HepG2 (cell line): ENCODE results near the gene INAFM1. TPM values are rescaled to one million over a fixed set of nuclear protein-coding genes. Genes with fewer than 3 reads are reported as not detected.
A peak's percentile ranks its signal among the peaks of the same experiment; 100 is the strongest.
"Not testable (repeated sequence)": the region's sequence is repeated elsewhere in the genome, so short reads cannot be mapped to it uniquely, and the experiment has no call there.

Experiments used
- ATAC-seq: fragments of 200-7000 bp; cut with Tn5 transposase; 3 replicates; pipeline ENCODE4 v1.9.1; 2020; ENCODE audit warnings: mild to moderate bottlenecking, moderate library complexity
- BruUV-seq: library from RNA; stranded (reverse); fragments of 400-500 nt; replicated peaks from 2 replicates; lab custom pipeline; 2021; lab: Mats Ljungman, UMichigan
- CTCF ChIA-PET: fragments of 300-600 bp; formaldehyde crosslinking; extraction: SDS; loops from one replicate; lab custom pipeline; 2021; ENCODE audit warnings: low total read pairs, inconsistent platforms, low intra/inter-chr PET ratio; lab: Yijun Ruan, JAX
- POLR2A ChIA-PET: fragments of 350-600 bp; sonication (Branson Sonifier 250); formaldehyde crosslinking; loops from one replicate; lab custom pipeline; 2020; ENCODE audit warnings: antibody characterized with exemption, inconsistent platforms; lab: Yijun Ruan, JAX
- DNase-seq: peaks from one replicate; pipeline ENCODE4 v3.0.0-alpha.2; 2015; ENCODE audit warnings: low spot score
- FAIRE-seq: peaks from 3 replicates; lab custom pipeline; 2011; peaks lifted over from hg19 to GRCh38; lab: Jason Lieb, UNC
- H2AFZ ChIP-seq: one replicate; pipeline ENCODE4 v1.6.1; 2011; ENCODE audit warnings: low read length, inconsistent platforms
- H3K27ac ChIP-seq: fragments of 300-600 bp; 3 replicates; pipeline ENCODE4 v1.8.0; 2011; ENCODE audit warnings: mixed run types, mild to moderate bottlenecking, mixed read lengths, low read length, inconsistent platforms; ENCODE audit not compliant: insufficient read depth; ENCODE audit errors: extremely low read length
- H3K27me3 ChIP-seq, 2 experiments: fragments of 200-600 bp in 1 of 2; 2 replicates in 1 of 2; 3 replicates in 1 of 2; pipeline versions ENCODE4 v1.6.0 to v1.8.0; 2011; ENCODE audit warnings: low read length in 2 of 2, mild to moderate bottlenecking in 2 of 2, moderate library complexity in 2 of 2, inconsistent platforms in 1 of 2; ENCODE audit not compliant: insufficient read depth in 2 of 2, control insufficient read depth in 1 of 2
- H3K36me3 ChIP-seq, 2 experiments: fragments of 200-600 bp in 1 of 2; replicated peaks in 1 of 2; 2 replicates in 1 of 2; 3 replicates in 1 of 2; pipeline versions ENCODE4 v1.5.1 to v1.8.0; 2011; ENCODE audit warnings: low read length in 2 of 2, inconsistent platforms in 1 of 2; ENCODE audit not compliant: insufficient read depth in 2 of 2, control insufficient read depth in 1 of 2
- H3K4me1 ChIP-seq: 2 replicates; pipeline ENCODE4 v1.5.1; 2012; ENCODE audit warnings: low read length, inconsistent platforms; ENCODE audit not compliant: insufficient read depth
- H3K4me2 ChIP-seq: 2 replicates; pipeline ENCODE4 v1.6.0; 2011; ENCODE audit warnings: low read depth, low read length, inconsistent platforms
- H3K4me3 ChIP-seq, 3 experiments: fragments of 200-600 bp in 1 of 3; sonication (generic), shearing (Covaris generic) in 1 of 3; replicated peaks in 1 of 3; 2 replicates each; pipeline ENCODE4 v1.5.1; 2011 to 2016; ENCODE audit warnings: low read length in 3 of 3, inconsistent platforms in 2 of 3, low read depth in 2 of 3, mild to moderate bottlenecking in 2 of 3, control low read depth in 1 of 3, mixed read lengths in 1 of 3; ENCODE audit not compliant: insufficient read depth in 1 of 3
- H3K79me2 ChIP-seq: one replicate; pipeline ENCODE4 v1.6.1; 2011; ENCODE audit warnings: low read length, inconsistent platforms; ENCODE audit not compliant: insufficient read depth
- H3K9ac ChIP-seq: 2 replicates; pipeline ENCODE4 v1.6.0; 2011; ENCODE audit warnings: mild to moderate bottlenecking, low read depth, low read length, inconsistent platforms; ENCODE audit not compliant: insufficient read depth
- H3K9me3 ChIP-seq: 2 replicates; pipeline ENCODE4 v1.5.1; 2012; ENCODE audit warnings: mild to moderate bottlenecking, low read length
- H4K20me1 ChIP-seq: 2 replicates; pipeline ENCODE4 v1.6.0; 2011; ENCODE audit warnings: inconsistent platforms, mild to moderate bottlenecking, low read length, moderate library complexity; ENCODE audit not compliant: insufficient read depth
- CEBPB ChIP-seq: IDR thresholded peaks from 2 replicates; pipeline ENCODE4 v1.6.1; 2011; ENCODE audit warnings: low read depth, low read length, improper control_type of control experiment, borderline replicate concordance
- CEBPG ChIP-seq: IDR thresholded peaks from 2 replicates; pipeline ENCODE4 v1.6.1; 2016
- CREB1 ChIP-seq, 2 experiments: fragments of 450-650 bp in 1 of 2; IDR thresholded peaks; 2 replicates each; pipeline ENCODE4 v1.6.1; 2016 to 2017; ENCODE audit warnings: control low read depth in 1 of 2, mild to moderate bottlenecking in 1 of 2, missing compliant biosample characterization in 1 of 2, missing genetic modification characterization in 1 of 2
- CSRNP1 ChIP-seq: sonication (generic); formaldehyde crosslinking; IDR thresholded peaks from 2 replicates; pipeline ENCODE4 v1.8.1; 2023; ENCODE audit warnings: mild to moderate bottlenecking, missing genetic modification reagents
- HOXA9 ChIP-seq: sonication (generic); formaldehyde crosslinking; IDR thresholded peaks from 2 replicates; pipeline ENCODE4 v1.8.1; 2022; ENCODE audit warnings: missing genetic modification reagents, mild to moderate bottlenecking, moderate library complexity, borderline replicate concordance
- SOX5 ChIP-seq: IDR thresholded peaks from 2 replicates; pipeline ENCODE4 v1.6.1; 2016; ENCODE audit warnings: borderline replicate concordance
- ZBTB33 ChIP-seq: sonication (generic); formaldehyde crosslinking; IDR thresholded peaks from 2 replicates; pipeline ENCODE4 v1.4.0; 2020; ENCODE audit warnings: missing genetic modification reagents
- ZNF121 ChIP-seq: sonication (generic); formaldehyde crosslinking; IDR thresholded peaks from 2 replicates; pipeline ENCODE4 v1.5.0; 2020; ENCODE audit warnings: mild to moderate bottlenecking, missing genetic modification reagents
- WGBS: methylation state at CpG from one replicate; pipeline ENCODE4 v1.1.6; 2017; ENCODE audit warnings: low lambda C conversion rate; 5-methylcytosine and 5-hydroxymethylcytosine counted together
- in situ Hi-C: cut with HindIII; loops from 2 replicates; pipeline ENCODE4 v1.10.0; 2017; ENCODE audit warnings: low pct_unique_long_range_greater_than_20kb; ENCODE audit not compliant: extremely low pct_ligation_motif_present
- intact Hi-C: fragments of 100-400 bp; cut with micrococcal nuclease; formaldehyde crosslinking; loops from one replicate; pipeline ENCODE4 v1.10.0; 2022; ENCODE audit not compliant: unreplicated experiment
- polyA plus RNA-seq, 8 experiments: library from polyadenylated mRNA; depleted of rRNA in 3 of 8; stranded (reverse) in 7 of 8; unstranded in 1 of 8; fragments of >200 nt; fragmentation: Illumina TruSeq in 4 of 8; extraction: Trizol in 4 of 8; gene quantifications; 2 replicates each; pipeline versions ENCODE4 v1.2.1 to v1.2.3, GENCODE V29; 2011 to 2016; ENCODE audit warnings: low read depth in 4 of 8, missing spikeins in 1 of 8, mixed read lengths in 1 of 8; ENCODE audit not compliant: insufficient read depth in 1 of 8
- total RNA-seq, 5 experiments: library from RNA; depleted of rRNA; stranded (reverse); fragments of >200 nt; fragmentation: Illumina TruSeq; extraction: Trizol; gene quantifications; 2 replicates each; pipeline ENCODE4 v1.2.3, GENCODE V29; 2016; ENCODE audit warnings: low read depth in 1 of 5

INAFM1 gene
- total and polyA plus RNA-seq, 2 of the 13 experiments (the other 11 are each of a cell fraction or from before 2014, with no cell fraction given): 0.88 to 1.9 TPM

GRCh38 chr19:47247308-47247990 is 27.2 kb upstream of the INAFM1 start (continued):
- TF ChIP-seq CSRNP1 (CRISPR knock-in tag) (no peak), SOX5 (no peak), HOXA9 (no peak), ZBTB33 (CRISPR knock-in tag) (no peak), CREB1 (IDR thresholded peaks at IDR 0.05) (no peak), CREB1 (CRISPR knock-in tag; IDR thresholded peaks at IDR 0.05) (no peak)
- TF ChIP-seq, all 625 proteins: peak for 33

- DNase-seq, ATAC-seq, H3K4me3 ChIP-seq, H3K27me3 ChIP-seq, H3K79me2 ChIP-seq, H3K27ac ChIP-seq, FAIRE-seq, H3K9ac ChIP-seq, intact Hi-C loops, H3K9me3 ChIP-seq, H4K20me1 ChIP-seq, H3K36me3 ChIP-seq, H2AFZ ChIP-seq, BruUV-seq, CTCF ChIA-PET: not testable (repeated sequence)
- TF ChIP-seq ZNF121 (CRISPR knock-in tag) (peak; percentile 48; the same call in 1 of the 2 replicates), CEBPB (peak; percentile 80), CEBPG (CRISPR knock-in tag) (peak; percentile 71)
- WGBS: 22% methylated on average over 8 of the region's 8 CpGs
- in situ Hi-C loops: loop anchor here (5.0 kb wide), 1 partner anchor 41 kb away; no protein-coding TSS in a partner anchor
- POLR2A ChIA-PET: interaction anchor here (1.5 to 1.8 kb wide), 2 partner anchors 9 to 27 kb away, joined by 5 to 16 read pairs; no protein-coding TSS in a partner anchor
- peaks cover 43% of the 10 kb centered on the region for H3K4me1 ChIP-seq
- peak overlapping the region; percentile 27; the same call in 1 of the 2 replicates for H3K4me2 ChIP-seq
These were observed 21.7 kb upstream of the INAFM1 start for GRCh38 chr19:47253016-47253415.
